DND-41 (cell line): ENCODE measurements around the gene LRRC8D.

Experiments
- ATAC-seq: fragments of 200-7000 bp; cut with Tn5 transposase; 3 replicates; pipeline ENCODE4 v1.9.1; 2021; ENCODE audit warnings: low read depth; ENCODE audit not compliant: insufficient read depth
- DNase-seq: peaks from one replicate; pipeline ENCODE4 v3.0.0-alpha.2; 2020
- H2AFZ ChIP-seq: 2 replicates; pipeline ENCODE4 v1.6.0; 2012; ENCODE audit warnings: low read depth, low read length
- H3K27ac ChIP-seq: 2 replicates; pipeline ENCODE4 v1.5.1; 2012; ENCODE audit warnings: low read length, inconsistent platforms
- H3K27me3 ChIP-seq: fragments of 200-600 bp; sonication (generic); 2 replicates; pipeline ENCODE4 v1.6.0; 2012; ENCODE audit warnings: low read length, mild to moderate bottlenecking, inconsistent platforms; ENCODE audit not compliant: insufficient read depth, poor library complexity
- H3K36me3 ChIP-seq: 2 replicates; pipeline ENCODE4 v1.5.1; 2012; ENCODE audit warnings: low read length, inconsistent platforms; ENCODE audit not compliant: insufficient read depth
- H3K4me1 ChIP-seq: 2 replicates; pipeline ENCODE4 v1.5.1; 2012; ENCODE audit warnings: mild to moderate bottlenecking, low read length; ENCODE audit not compliant: insufficient read depth
- H3K4me2 ChIP-seq: 2 replicates; pipeline ENCODE4 v1.6.0; 2012; ENCODE audit warnings: mild to moderate bottlenecking, moderate library complexity, low read length, inconsistent platforms; ENCODE audit not compliant: insufficient read depth
- H3K4me3 ChIP-seq, 2 experiments: fragments of 200-600 bp in 1 of 2; shearing (Covaris generic) in 1 of 2; 2 replicates each; pipeline ENCODE4 v1.5.1; 2012 to 2016; ENCODE audit warnings: inconsistent platforms in 2 of 2, low read length in 2 of 2, mild to moderate bottlenecking in 2 of 2, low read depth in 1 of 2, moderate library complexity in 1 of 2
- H3K79me2 ChIP-seq: 2 replicates; pipeline ENCODE4 v1.6.0; 2012; ENCODE audit warnings: low read length, inconsistent platforms; ENCODE audit not compliant: insufficient read depth
- H3K9ac ChIP-seq: 2 replicates; pipeline ENCODE4 v1.6.0; 2012; ENCODE audit warnings: low read depth, mild to moderate bottlenecking, inconsistent platforms, low read length, moderate library complexity
- H3K9me3 ChIP-seq: 2 replicates; pipeline ENCODE4 v1.5.1; 2012; ENCODE audit warnings: low read length, moderate library complexity, mild to moderate bottlenecking, inconsistent platforms; ENCODE audit not compliant: insufficient read depth, severe bottlenecking
- H4K20me1 ChIP-seq: 2 replicates; pipeline ENCODE4 v1.6.0; 2012; ENCODE audit warnings: low read length; ENCODE audit not compliant: insufficient read depth
- EZH2 ChIP-seq: IDR thresholded peaks from 3 replicates; pipeline ENCODE4 v1.6.1; 2012; ENCODE audit warnings: borderline replicate concordance, low read depth, mild to moderate bottlenecking, moderate library complexity, low read length, inconsistent platforms; ENCODE audit not compliant: severe bottlenecking
- TF ChIP-seq, protein P1 (sequence below): IDR thresholded peaks from 2 replicates; pipeline ENCODE4 v1.5.1; 2012; ENCODE audit warnings: borderline replicate concordance, low read length, moderate library complexity, mild to moderate bottlenecking; ENCODE audit not compliant: poor library complexity, severe bottlenecking; ENCODE audit errors: extremely low read depth

The LRRC8D gene

DNA sequence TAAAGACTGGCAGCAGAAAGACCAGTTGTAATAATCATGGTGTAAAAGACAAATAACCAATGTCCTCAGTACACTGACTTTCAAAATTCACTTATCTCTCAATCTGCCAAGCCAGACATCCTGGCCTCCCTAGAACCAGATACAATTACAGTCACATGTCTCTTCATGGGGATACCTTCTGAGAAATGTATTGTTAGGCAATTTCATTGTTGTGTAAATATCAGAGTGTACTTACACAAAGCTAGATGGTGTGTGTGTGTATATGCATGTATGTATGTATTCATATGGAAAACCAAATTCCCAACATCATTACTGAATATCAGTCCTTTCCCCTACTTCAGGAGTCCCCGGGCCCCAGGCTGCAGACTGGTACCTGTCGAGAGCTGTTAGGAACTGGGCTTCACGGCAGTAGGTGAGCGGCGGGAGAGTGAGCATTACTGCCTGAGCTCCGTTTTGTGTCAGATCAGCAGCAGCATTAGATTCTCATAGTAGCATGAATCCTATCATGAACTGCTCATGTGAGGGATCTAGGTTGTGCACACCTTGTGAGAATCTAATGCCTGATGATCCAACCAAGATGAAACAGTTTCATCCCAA lies 108.7 kb downstream of the LRRC8D start:
- H3K27ac ChIP-seq: no peak overlapping the region
- H4K20me1 ChIP-seq: no peaks in the 10 kb centered on the region; the same call in 1 of the 2 replicates
- no peaks in the 10 kb centered on the region for H3K27me3 ChIP-seq
- no peaks in the 10 kb centered on the region for H3K9me3 ChIP-seq
- H3K4me3 ChIP-seq: no peak overlapping the region
- no peak for TF ChIP-seq EZH2
- TF ChIP-seq, protein P1, sequence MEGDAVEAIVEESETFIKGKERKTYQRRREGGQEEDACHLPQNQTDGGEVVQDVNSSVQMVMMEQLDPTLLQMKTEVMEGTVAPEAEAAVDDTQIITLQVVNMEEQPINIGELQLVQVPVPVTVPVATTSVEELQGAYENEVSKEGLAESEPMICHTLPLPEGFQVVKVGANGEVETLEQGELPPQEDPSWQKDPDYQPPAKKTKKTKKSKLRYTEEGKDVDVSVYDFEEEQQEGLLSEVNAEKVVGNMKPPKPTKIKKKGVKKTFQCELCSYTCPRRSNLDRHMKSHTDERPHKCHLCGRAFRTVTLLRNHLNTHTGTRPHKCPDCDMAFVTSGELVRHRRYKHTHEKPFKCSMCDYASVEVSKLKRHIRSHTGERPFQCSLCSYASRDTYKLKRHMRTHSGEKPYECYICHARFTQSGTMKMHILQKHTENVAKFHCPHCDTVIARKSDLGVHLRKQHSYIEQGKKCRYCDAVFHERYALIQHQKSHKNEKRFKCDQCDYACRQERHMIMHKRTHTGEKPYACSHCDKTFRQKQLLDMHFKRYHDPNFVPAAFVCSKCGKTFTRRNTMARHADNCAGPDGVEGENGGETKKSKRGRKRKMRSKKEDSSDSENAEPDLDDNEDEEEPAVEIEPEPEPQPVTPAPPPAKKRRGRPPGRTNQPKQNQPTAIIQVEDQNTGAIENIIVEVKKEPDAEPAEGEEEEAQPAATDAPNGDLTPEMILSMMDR: no peak
- H3K36me3 ChIP-seq: peaks cover 28% of the 10 kb centered on the region
- no peaks in the 10 kb centered on the region for H3K4me1 ChIP-seq
- ATAC-seq: no peak
- DNase-seq: no peak
- no peak overlapping the region for H3K9ac ChIP-seq
- H2AFZ ChIP-seq: no peak overlapping the region
- H3K4me2 ChIP-seq: no peak overlapping the region
- no peaks in the 10 kb centered on the region for H3K79me2 ChIP-seq

DNA sequence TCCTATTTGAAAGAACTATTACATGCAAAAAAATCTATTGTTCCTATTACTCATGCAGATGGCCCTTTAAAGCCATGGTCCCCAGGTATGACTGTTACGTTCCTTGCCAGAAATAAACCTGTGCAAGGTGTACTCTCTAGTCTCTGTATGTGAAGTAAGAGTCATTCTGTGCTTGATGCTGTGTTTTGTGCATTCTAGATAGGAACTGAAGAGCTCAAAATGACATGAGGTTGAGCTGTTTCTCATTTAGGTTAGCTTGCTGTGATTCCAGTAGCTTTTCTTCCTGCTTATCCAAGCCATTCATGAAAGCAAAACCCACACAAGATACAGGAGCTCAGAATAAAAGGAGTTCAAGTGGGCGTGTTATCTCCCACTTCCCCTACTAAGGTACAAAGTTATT lies 109.7 kb downstream of the LRRC8D start:
- Histone ChIP-seq H3K27me3 (no peaks in the 10 kb centered on the region), H4K20me1 (no peaks in the 10 kb centered on the region; the same call in 1 of the 2 replicates), H3K36me3 (peaks cover 38% of the 10 kb centered on the region), H3K79me2 (no peaks in the 10 kb centered on the region), H3K9ac (no peak overlapping the region), H3K4me2 (no peak overlapping the region), H3K9me3 (no peaks in the 10 kb centered on the region), H3K4me3 (no peak overlapping the region), H2AFZ (no peak overlapping the region), H3K4me1 (no peaks in the 10 kb centered on the region), H3K27ac (no peak overlapping the region)
- TF ChIP-seq, protein P1: no peak
- TF ChIP-seq EZH2: no peak
- no peak for ATAC-seq
- DNase-seq: no peak

DNA sequence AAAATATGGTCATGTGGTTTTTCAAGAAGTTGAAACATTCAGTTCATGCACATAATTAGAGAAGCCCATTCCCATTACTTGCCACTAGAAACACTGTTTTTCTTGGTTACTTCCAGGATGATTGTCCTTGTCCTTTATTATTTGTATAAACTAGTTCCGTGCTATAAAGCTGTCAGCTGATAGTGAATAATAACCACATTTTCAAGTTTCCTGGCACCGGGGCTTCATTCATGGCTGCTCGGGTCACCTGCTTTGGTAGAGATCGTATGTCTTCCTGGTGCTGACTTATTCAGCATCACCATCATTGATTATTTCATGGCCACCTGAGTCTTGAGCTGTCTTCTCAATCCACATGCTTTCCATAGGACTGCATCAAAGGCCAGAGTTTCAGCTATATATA lies 111.1 kb downstream of the LRRC8D start:
- no peak overlapping the region for H3K9ac ChIP-seq
- H2AFZ ChIP-seq: no peak overlapping the region
- H4K20me1 ChIP-seq: no peaks in the 10 kb centered on the region; the same call in 1 of the 2 replicates
- no peak overlapping the region for H3K4me2 ChIP-seq
- no peak for ATAC-seq
- no peaks in the 10 kb centered on the region for H3K4me1 ChIP-seq
- DNase-seq: no peak
- H3K36me3 ChIP-seq: peaks cover 44% of the 10 kb centered on the region
- no peaks in the 10 kb centered on the region for H3K27me3 ChIP-seq
- H3K9me3 ChIP-seq: no peaks in the 10 kb centered on the region
- TF ChIP-seq EZH2: no peak
- TF ChIP-seq, protein P1: no peak
- H3K27ac ChIP-seq: no peak overlapping the region
- H3K4me3 ChIP-seq: no peak overlapping the region
- no peaks in the 10 kb centered on the region for H3K79me2 ChIP-seq
